ENCODE results near the gene STXBP2.
A peak's percentile ranks its signal among the peaks of the same experiment; 100 is the strongest.

STXBP2 gene

GRCh38 chr19:7679771-7680605 is 43.1 kb downstream of the STXBP2 start:
- DNase-seq (ENCODE audit: low read depth) = no peak

- DNase-seq (ENCODE audit: low read depth) = peak; percentile 82
These were observed 43.9 kb downstream of the STXBP2 start, which contains the start of gene TRAPPC5 for GRCh38 chr19:7680606-7681339. Gene TRAPPC5, plus strand, starts transcription at chr19:7680833. Its CDS starts 1,421 bp downstream, at chr19:7682254.

GRCh38 chr19:7681340-7682174 is 44.6 kb downstream of the STXBP2 start:
- DNase-seq (ENCODE audit: low read depth) = peak; percentile 85

- DNase-seq (ENCODE audit: low read depth) = no peak
These were observed 45.4 kb downstream of the STXBP2 start for GRCh38 chr19:7682175-7682855.

GRCh38 chr19:7685546-7686445 is 48.9 kb downstream of the STXBP2 start:
- peak; percentile 51 for DNase-seq (ENCODE audit: low read depth)

- no peak for DNase-seq (ENCODE audit: low read depth)
These were observed 50.3 kb downstream of the STXBP2 start for GRCh38 chr19:7687177-7687576.

GRCh38 chr19:7689165-7689564 is 52.3 kb downstream of the STXBP2 start:
- no peak for DNase-seq (ENCODE audit: low read depth)

- no peak for DNase-seq (ENCODE audit: low read depth)
These were observed 53.9 kb downstream of the STXBP2 start for GRCh38 chr19:7690779-7691258.

GRCh38 chr19:7691497-7691896 is 54.6 kb downstream of the STXBP2 start:
- DNase-seq (ENCODE audit: low read depth) = no peak

GRCh38 chr19:7692417-7693088 is 55.6 kb downstream of the STXBP2 start:
- DNase-seq (ENCODE audit: low read depth) = no peak

- no peak for DNase-seq (ENCODE audit: low read depth)
These were observed 57.6 kb downstream of the STXBP2 start for GRCh38 chr19:7694499-7694898.
